NCI-H146 treated with DMSO at 0.1 percent for 48 hours (cell line): ENCODE data around the gene PLA2G3.

ENCODE experiments used
- DNase-seq: peaks from one replicate; lab custom pipeline; 2025; ENCODE audit not compliant: unreplicated experiment; lab: John Stamatoyannopoulos, UW

The PLA2G3 gene

DNA sequence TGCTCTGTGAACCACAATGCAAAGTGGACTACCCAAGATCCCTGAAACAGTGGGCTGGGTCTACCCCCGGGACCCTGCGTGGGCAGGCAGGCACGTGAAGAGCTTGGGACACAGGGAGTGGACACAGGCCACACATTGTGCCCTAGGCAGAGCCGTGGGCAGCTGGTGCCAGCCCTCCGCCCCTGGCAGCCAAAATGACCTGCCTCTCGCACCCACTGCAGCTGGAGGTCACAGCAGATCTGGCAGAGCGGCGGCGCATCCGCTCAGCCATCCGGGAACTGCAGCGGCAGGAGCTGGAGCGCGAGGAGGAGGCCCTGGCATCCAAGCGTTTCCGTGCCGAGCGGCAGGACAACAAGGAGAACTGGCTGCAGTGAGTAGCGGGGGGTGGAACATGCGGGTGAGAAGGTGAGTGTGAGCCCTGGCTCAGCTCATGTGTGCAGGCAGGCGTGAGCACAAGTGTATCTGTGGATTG lies 52.5 kb downstream of the PLA2G3 start:
- DNase-seq: no peak

DNA sequence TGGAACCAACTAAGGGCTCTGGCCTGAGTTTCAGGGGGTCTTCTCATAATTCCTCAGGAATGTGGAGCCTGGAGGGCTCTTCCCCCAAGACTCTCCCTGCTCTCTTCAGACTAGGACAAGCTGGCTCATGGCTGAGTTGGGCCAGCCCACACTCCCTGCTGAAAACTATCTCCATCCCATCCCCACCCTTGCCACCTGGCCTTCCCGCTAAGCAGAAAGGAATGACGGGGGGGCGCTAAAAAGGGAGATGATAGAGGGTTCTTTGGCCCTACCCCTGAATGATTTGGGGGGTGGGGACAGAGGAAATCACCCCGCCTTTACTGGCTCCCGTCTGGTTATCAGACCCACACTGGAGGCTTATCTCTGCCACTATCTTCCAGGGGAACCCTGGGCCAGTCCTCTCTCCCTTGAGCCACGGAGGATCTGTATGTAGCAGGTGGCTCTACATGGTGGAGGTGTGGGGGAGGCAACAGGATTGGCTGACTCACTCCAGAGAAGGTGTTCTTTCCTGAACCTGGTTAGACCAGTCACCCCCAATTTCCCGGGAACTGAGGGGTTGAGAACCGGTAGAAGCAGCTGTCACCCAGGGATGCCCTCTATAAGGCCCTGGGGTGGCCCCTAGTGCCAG lies 53.5 kb downstream of the PLA2G3 start:
- no peak for DNase-seq

GRCh38 chr22:31085928-31086327 lies 54.4 kb downstream of the PLA2G3 start:
- no peak for DNase-seq

- no peak for DNase-seq
Measured at GRCh38 chr22:31085493-31085824, 54.8 kb downstream of the PLA2G3 start.

DNA sequence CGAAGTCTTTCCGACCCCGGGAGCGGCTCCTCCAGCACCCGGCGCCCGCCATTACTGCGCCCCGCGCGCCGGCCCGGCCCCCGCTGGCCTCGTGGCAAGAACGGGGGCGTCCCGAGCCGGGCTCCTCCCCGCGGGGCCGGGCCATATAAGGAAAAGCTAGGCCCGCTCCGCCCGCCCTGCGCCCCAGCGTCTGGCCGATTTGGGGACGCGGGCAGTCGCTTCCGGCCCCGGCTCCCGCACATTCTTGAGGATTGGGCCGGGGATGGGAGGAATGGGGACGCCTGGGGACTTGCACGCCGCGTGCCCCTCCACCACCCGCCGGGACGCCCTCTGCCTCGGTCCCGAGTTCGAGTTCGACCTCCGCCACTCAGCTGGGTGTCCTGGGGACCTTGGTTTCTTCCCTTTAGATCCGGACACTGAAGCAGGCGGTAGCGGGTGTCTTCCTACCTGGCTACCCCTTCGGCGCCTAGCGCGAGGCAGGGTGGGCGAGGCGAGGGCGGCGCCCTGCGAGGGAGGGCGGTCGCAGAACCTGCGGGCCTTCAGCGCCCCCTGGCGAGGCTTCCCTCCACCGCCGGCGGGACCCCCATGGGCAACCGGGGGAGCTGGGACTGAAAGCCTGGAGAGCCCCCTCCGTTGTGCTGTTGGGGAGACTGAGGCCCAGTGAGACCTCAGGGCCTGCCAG lies 55.4 kb downstream of the PLA2G3 start:
- no peak for DNase-seq
